Smooth muscle cell (in vitro differentiated cells): ENCODE results near the gene DDX39B. TPM values are rescaled to one million over a fixed set of nuclear protein-coding genes. Genes with fewer than 3 reads are reported as not detected.
"Not testable (repeated sequence)": the region's sequence is repeated elsewhere in the genome, so short reads cannot be mapped to it uniquely, and the experiment has no call there.

Experiments
- DNase-seq: peaks from one replicate; lab custom pipeline; 2025; ENCODE audit not compliant: unreplicated experiment; lab: John Stamatoyannopoulos, UW
- H2AFZ ChIP-seq: fragments of 200-600 bp; sonication (generic); 2 replicates; pipeline ENCODE4 v1.6.0; 2016; ENCODE audit warnings: antibody characterized with exemption, low read depth, mild to moderate bottlenecking
- H3F3A ChIP-seq: fragments of 200-600 bp; sonication (generic); 2 replicates; pipeline ENCODE4 v1.6.0; 2017; ENCODE audit warnings: antibody characterized with exemption, low read depth
- H3K27ac ChIP-seq: fragments of 200-600 bp; sonication (generic); 2 replicates; pipeline ENCODE4 v1.5.1; 2016; ENCODE audit warnings: low read depth, mild to moderate bottlenecking
- H3K27me3 ChIP-seq: fragments of 200-600 bp; sonication (generic); 2 replicates; pipeline ENCODE4 v1.6.1; 2016; ENCODE audit warnings: low read depth, mild to moderate bottlenecking
- H3K36me3 ChIP-seq: fragments of 200-600 bp; sonication (generic); 2 replicates; pipeline ENCODE4 v1.5.1; 2016; ENCODE audit warnings: low read depth
- H3K4me1 ChIP-seq: fragments of 200-600 bp; sonication (generic); 2 replicates; pipeline ENCODE4 v1.5.1; 2016; ENCODE audit warnings: low read depth
- H3K4me2 ChIP-seq: fragments of 200-600 bp; sonication (generic); 2 replicates; pipeline ENCODE4 v1.6.0; 2016; ENCODE audit warnings: mild to moderate bottlenecking
- H3K4me3 ChIP-seq: fragments of 200-600 bp; sonication (generic); 2 replicates; pipeline ENCODE4 v1.5.1; 2016; ENCODE audit warnings: mild to moderate bottlenecking
- H3K79me2 ChIP-seq: fragments of 200-600 bp; sonication (generic); 2 replicates; pipeline ENCODE4 v1.6.0; 2016; ENCODE audit warnings: low read depth, mild to moderate bottlenecking
- H3K9ac ChIP-seq: fragments of 200-600 bp; sonication (generic); 2 replicates; pipeline ENCODE4 v1.6.0; 2016; ENCODE audit warnings: low read depth
- H3K9me3 ChIP-seq: fragments of 200-600 bp; sonication (generic); replicated peaks from 2 replicates; pipeline ENCODE4 v1.5.1; 2016; ENCODE audit warnings: low read depth
- H4K20me1 ChIP-seq: fragments of 200-600 bp; sonication (generic); 2 replicates; pipeline ENCODE4 v1.6.0; 2016; ENCODE audit warnings: low read depth
- CTCF ChIP-seq: fragments of 200-600 bp; sonication (generic); IDR thresholded peaks from 2 replicates; pipeline ENCODE4 v1.5.1; 2017; ENCODE audit warnings: borderline replicate concordance, mild to moderate bottlenecking, antibody characterized with exemption; ENCODE audit not compliant: insufficient read depth, poor library complexity, severe bottlenecking
- WGBS: methylation state at CpG from one replicate; pipeline ENCODE4 v1.1.7; 2016; ENCODE audit warnings: low lambda C conversion rate; 5-methylcytosine and 5-hydroxymethylcytosine counted together
- polyA plus RNA-seq: library from polyadenylated mRNA; unstranded; fragments of >200 nt; fragmentation: Nextera tagmentation; extraction: Ambion mirVana; gene quantifications from 2 replicates; pipeline ENCODE4 v1.2.1, GENCODE V29; 2016
- total RNA-seq: library from RNA; depleted of rRNA; stranded (reverse); fragments of >200 nt; gene quantifications from 2 replicates; pipeline ENCODE4 v1.2.3, GENCODE V29; 2014

Gene DDX39B
- total and polyA plus RNA-seq, 2 experiments from 2014 or later: 117 to 153 TPM

- no peaks in the 10 kb centered on the region for H3K4me1 ChIP-seq
- no peak overlapping the region for H3K4me2 ChIP-seq
- H2AFZ ChIP-seq: no peak overlapping the region
- H3K27ac ChIP-seq: no peak overlapping the region
- no peaks in the 10 kb centered on the region for H3F3A ChIP-seq
- H3K27me3 ChIP-seq: no peaks in the 10 kb centered on the region
- WGBS: 92% methylated on average over 4 of the region's 4 CpGs
- no peak for TF ChIP-seq CTCF
- H3K79me2 ChIP-seq: no peaks in the 10 kb centered on the region
- no peak overlapping the region for H3K4me3 ChIP-seq
- H3K9me3 ChIP-seq: no peaks in the 10 kb centered on the region
- no peak overlapping the region for H3K9ac ChIP-seq
- DNase-seq: no peak
- H4K20me1 ChIP-seq: no peaks in the 10 kb centered on the region
- H3K36me3 ChIP-seq: no peaks in the 10 kb centered on the region
Observed at GRCh38 chr6:31489086-31489485, 52.7 kb downstream of the DDX39B start.

GRCh38 chr6:31487674-31488073 is 54.1 kb downstream of the DDX39B start:
- WGBS: 92% methylated on average over 6 of the region's 6 CpGs
- DNase-seq, H3K9me3 ChIP-seq, H3K27ac ChIP-seq, H3K36me3 ChIP-seq, H4K20me1 ChIP-seq, H3K4me3 ChIP-seq, H2AFZ ChIP-seq, H3K27me3 ChIP-seq, H3K4me2 ChIP-seq, H3K9ac ChIP-seq, H3F3A ChIP-seq, H3K4me1 ChIP-seq, H3K79me2 ChIP-seq: not testable (repeated sequence)

DNA sequence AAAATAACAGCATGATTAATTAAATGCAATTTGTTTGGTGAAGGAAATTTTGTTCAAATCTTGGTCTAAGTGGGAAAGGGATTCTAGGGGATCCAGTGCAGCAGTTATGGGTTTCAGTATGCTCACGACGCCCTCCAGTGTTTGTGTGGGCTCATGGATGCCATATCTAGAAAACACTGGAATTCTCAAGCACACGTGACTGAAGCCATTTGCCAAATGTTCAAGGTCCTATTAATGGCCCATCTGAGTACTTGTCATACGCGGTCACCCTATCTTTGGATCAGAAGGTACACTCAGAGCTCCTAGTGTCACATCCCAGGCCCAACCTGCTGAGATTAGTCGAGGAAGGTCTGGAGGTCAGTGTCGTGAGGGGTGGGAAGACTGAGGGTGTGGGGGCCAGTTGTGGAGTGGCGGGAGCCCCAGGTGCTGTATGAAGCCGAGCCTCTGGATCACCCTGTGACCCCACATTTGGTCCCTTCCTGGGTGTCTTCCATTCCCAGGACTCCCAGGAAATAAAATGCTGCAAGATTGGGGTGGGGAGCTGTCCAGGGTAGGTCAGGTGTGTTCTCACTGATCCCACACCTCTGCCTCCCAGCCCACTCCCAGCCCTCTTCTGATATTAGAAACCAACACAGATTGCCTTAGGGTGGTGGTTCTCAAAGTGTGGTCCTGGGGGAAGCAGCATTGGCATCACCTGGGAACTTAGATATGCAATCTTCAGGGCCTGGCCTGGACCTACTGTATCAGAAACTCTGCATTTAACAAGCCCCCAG is 55.6 kb downstream of the DDX39B start:
- not testable (repeated sequence) for H2AFZ ChIP-seq, H3K9me3 ChIP-seq, H3K27ac ChIP-seq, DNase-seq, H3F3A ChIP-seq, H3K79me2 ChIP-seq, H3K27me3 ChIP-seq, H3K4me1 ChIP-seq, H4K20me1 ChIP-seq, H3K4me3 ChIP-seq, H3K4me2 ChIP-seq, H3K36me3 ChIP-seq, H3K9ac ChIP-seq
- 80% methylated on average over 1 of the region's 9 CpGs for WGBS

DNA sequence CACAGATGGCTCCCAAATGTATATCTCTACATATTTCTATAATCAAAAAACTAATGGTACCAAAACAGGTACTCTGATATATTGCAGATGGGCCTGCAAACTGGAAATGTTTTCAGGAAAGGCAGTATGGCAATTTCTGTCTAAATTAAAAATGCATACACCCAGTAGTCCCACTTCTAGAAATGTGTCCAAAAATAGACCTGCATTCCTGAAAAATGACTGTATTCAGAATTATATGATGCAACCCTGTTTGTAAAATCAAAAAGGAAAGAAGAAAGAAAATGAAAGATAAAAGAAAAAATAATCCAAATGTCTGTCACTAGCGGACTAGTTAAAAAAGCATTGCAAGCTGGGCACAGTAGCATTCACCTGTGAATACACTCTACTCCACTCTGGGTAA is 56.7 kb downstream of the DDX39B start:
- no peak overlapping the region for H3K27ac ChIP-seq
- no peak overlapping the region for H3K9ac ChIP-seq
- no peak for DNase-seq
- H3K27me3 ChIP-seq: no peaks in the 10 kb centered on the region
- H4K20me1 ChIP-seq: no peaks in the 10 kb centered on the region
- H3F3A ChIP-seq: no peaks in the 10 kb centered on the region
- no peaks in the 10 kb centered on the region for H3K36me3 ChIP-seq
- H3K4me3 ChIP-seq: no peak overlapping the region
- 87% methylated on average over 1 of the region's 1 CpG for WGBS
- no peaks in the 10 kb centered on the region for H3K4me1 ChIP-seq
- H2AFZ ChIP-seq: no peak overlapping the region
- no peak overlapping the region for H3K4me2 ChIP-seq
- TF ChIP-seq CTCF: no peak
- no peaks in the 10 kb centered on the region for H3K9me3 ChIP-seq
- H3K79me2 ChIP-seq: no peaks in the 10 kb centered on the region
